ENCODE measurements around the gene CD300A. TPM values are rescaled to one million over a fixed set of nuclear protein-coding genes. Genes with fewer than 3 reads are reported as not detected.

The CD300A gene
- polyA plus RNA-seq, 1 experiment: not detected

DNA sequence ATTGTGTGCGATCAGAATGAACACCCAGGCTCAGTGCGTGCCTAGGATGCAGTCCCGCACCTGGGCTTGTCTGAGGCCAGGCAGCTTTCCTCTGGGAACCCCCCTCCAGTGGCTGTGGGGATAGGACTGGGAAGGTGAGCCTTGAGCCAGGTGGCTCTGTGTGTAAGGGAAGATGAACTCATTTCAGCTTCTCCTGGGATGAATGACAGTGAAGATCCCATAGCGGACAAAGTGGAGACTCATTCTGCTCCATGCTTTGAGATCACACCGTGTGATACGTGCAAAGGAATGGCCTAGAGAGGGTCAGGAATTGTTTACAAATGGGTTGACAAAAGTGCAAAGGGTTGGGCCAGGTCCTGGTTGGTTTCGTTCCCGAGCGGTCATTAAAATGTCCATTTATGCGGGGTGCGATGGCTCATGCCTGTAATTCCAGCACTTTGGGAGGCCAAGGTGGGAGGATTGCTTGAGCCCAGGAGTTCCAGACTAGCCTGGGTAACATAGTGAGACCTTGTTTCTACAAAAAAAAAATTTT is 18.7 kb upstream of the CD300A start:
- no peak overlapping the region for H3K4me3 ChIP-seq (ENCODE audit: low read depth, low read length)
- TF ChIP-seq, protein P1, sequence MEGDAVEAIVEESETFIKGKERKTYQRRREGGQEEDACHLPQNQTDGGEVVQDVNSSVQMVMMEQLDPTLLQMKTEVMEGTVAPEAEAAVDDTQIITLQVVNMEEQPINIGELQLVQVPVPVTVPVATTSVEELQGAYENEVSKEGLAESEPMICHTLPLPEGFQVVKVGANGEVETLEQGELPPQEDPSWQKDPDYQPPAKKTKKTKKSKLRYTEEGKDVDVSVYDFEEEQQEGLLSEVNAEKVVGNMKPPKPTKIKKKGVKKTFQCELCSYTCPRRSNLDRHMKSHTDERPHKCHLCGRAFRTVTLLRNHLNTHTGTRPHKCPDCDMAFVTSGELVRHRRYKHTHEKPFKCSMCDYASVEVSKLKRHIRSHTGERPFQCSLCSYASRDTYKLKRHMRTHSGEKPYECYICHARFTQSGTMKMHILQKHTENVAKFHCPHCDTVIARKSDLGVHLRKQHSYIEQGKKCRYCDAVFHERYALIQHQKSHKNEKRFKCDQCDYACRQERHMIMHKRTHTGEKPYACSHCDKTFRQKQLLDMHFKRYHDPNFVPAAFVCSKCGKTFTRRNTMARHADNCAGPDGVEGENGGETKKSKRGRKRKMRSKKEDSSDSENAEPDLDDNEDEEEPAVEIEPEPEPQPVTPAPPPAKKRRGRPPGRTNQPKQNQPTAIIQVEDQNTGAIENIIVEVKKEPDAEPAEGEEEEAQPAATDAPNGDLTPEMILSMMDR (IDR thresholded peaks at IDR 0.05; ENCODE audit: low read depth, low read length): no peak
- H3K27ac ChIP-seq (ENCODE audit: low read depth, low read length): no peak overlapping the region
- H3K9me3 ChIP-seq (ENCODE audit: control insufficient read depth, insufficient read depth, low read length): peaks cover 10% of the 10 kb centered on the region
- ChIA-PET CTCF (interaction anchor here (0.8 to 1.2 kb wide), 2 partner anchors 10 to 69 kb away, joined by 4 read pairs; no protein-coding TSS in a partner anchor), POLR2A (no interaction called here)
- no peaks in the 10 kb centered on the region for H3K27me3 ChIP-seq (ENCODE audit: control insufficient read depth, insufficient read depth, low read length)
- DNase-seq (ENCODE audit: low read depth, low spot score): no peak

GRCh38 chr17:74448756-74449155 is 17.7 kb upstream of the CD300A start:
- CTCF ChIA-PET: interaction anchor here (1.2 to 1.4 kb wide), 2 partner anchors 9 to 70 kb away, joined by 4 to 7 read pairs; no protein-coding TSS in a partner anchor
- H3K27ac ChIP-seq (ENCODE audit: low read depth, low read length): no peak overlapping the region
- DNase-seq (ENCODE audit: low read depth, low spot score): no peak

DNA sequence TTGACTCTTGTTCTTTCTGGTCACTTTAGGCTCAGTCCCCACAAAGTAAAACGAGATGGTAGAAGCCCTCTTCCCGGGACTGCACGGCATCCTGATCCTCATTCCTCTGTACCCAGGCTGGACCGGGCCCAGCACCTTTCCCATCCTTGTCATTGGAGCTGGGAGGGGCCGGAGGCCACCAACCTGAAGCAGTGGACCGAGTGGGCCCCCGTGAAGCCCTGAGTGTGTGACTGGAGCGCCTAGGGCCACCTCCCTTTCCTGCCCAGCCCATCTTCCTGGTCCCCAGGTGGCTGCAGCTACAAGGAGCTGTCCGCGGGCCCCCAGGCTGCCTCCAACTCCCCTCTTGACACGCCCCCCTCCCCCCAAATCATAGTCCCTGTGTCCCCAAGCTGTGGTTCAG is 17.1 kb upstream of the CD300A start:
- H3K9me3 ChIP-seq (ENCODE audit: control insufficient read depth, insufficient read depth, low read length): peaks cover 6% of the 10 kb centered on the region; the same call in 1 of the 2 replicates
- TF ChIP-seq, protein P1 (IDR thresholded peaks at IDR 0.05; ENCODE audit: low read depth, low read length): no peak
- ChIA-PET POLR2A (no interaction called here), CTCF (interaction anchor here (0.8 to 1.4 kb wide), 2 partner anchors 8 to 246 kb away, joined by 3 to 7 read pairs; partner anchors contain the start of gene RPL38)
- H3K4me3 ChIP-seq (ENCODE audit: low read depth, low read length): no peak overlapping the region
- DNase-seq (ENCODE audit: low read depth, low spot score): no peak
- H3K27me3 ChIP-seq (ENCODE audit: control insufficient read depth, insufficient read depth, low read length): no peaks in the 10 kb centered on the region
- H3K27ac ChIP-seq (ENCODE audit: low read depth, low read length): no peak overlapping the region

More at GRCh38 chr17:74448756-74449155, 17.7 kb upstream of the CD300A start:
- no peak overlapping the region for H3K4me3 ChIP-seq (ENCODE audit: low read depth, low read length)
- H3K27me3 ChIP-seq (ENCODE audit: control insufficient read depth, insufficient read depth, low read length): no peaks in the 10 kb centered on the region
- POLR2A ChIA-PET: no interaction called here
- TF ChIP-seq, protein P1 (IDR thresholded peaks at IDR 0.05; ENCODE audit: low read depth, low read length): no peak
- H3K9me3 ChIP-seq (ENCODE audit: control insufficient read depth, insufficient read depth, low read length): peaks cover 6% of the 10 kb centered on the region

DNA sequence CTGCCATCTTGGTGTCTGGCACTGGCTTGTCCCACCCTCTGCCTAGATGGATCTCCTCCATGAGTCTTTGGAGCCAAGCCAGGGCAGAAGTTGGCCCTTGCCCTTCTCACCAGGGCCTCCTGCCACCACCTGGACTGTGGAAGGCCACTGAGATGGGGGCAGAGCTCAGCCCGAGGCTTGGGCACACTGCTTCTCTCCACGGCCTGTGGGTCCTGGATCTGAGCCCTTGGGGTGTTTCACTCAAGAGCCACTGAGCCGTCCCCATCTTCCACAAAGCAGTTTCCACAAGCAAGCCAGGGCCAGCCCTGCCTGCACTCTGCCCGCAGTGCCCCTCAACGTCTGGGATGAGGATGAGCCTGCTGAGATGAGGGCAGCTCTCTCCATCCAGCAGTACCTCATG is 16.7 kb upstream of the CD300A start:
- DNase-seq (ENCODE audit: low read depth, low spot score): no peak
- H3K27me3 ChIP-seq (ENCODE audit: control insufficient read depth, insufficient read depth, low read length): no peaks in the 10 kb centered on the region
- H3K4me3 ChIP-seq (ENCODE audit: low read depth, low read length): no peak overlapping the region
- POLR2A ChIA-PET: no interaction called here
- no peak overlapping the region for H3K27ac ChIP-seq (ENCODE audit: low read depth, low read length)
- peaks cover 3% of the 10 kb centered on the region; the same call in 1 of the 2 replicates for H3K9me3 ChIP-seq (ENCODE audit: control insufficient read depth, insufficient read depth, low read length)
- TF ChIP-seq, protein P1 (IDR thresholded peaks at IDR 0.05; ENCODE audit: low read depth, low read length): no peak
- CTCF ChIA-PET: interaction anchor here (0.8 kb wide), 1 partner anchor 247 kb away, joined by 3 read pairs; the partner anchor contains the start of gene RPL38

DNA sequence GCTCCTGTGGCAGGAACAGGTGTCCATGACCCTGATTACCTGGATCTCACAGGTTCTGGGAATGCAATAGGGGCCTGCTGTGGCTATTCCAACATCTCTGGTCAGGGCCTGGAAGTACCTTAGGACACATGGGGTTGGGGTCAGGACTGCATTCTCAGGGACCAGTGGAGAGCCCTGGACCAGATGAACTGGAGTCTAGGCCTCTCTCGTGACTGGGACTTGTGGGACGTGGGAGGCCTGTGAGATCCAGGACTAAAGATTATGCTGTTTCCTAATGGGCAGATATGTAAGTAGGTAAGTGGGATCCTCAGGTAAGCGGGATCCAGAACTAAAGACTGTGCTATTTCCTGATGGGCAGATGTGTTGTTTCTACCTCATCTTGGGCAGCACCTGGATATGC is 16.2 kb upstream of the CD300A start:
- peaks cover 3% of the 10 kb centered on the region; the same call in 1 of the 2 replicates for H3K9me3 ChIP-seq (ENCODE audit: control insufficient read depth, insufficient read depth, low read length)
- POLR2A ChIA-PET: no interaction called here
- DNase-seq (ENCODE audit: low read depth, low spot score): no peak
- H3K27me3 ChIP-seq (ENCODE audit: control insufficient read depth, insufficient read depth, low read length): no peaks in the 10 kb centered on the region
- TF ChIP-seq, protein P1 (IDR thresholded peaks at IDR 0.05; ENCODE audit: low read depth, low read length): no peak
- CTCF ChIA-PET: no interaction called here
- H3K4me3 ChIP-seq (ENCODE audit: low read depth, low read length): no peak overlapping the region
- no peak overlapping the region for H3K27ac ChIP-seq (ENCODE audit: low read depth, low read length)
